GM23338 (cell line): ENCODE data around the gene FAR1.

Source experiments
- CREB1 ChIP-seq: fragments of 250-450 bp; sonication (Bioruptor Pico); IDR thresholded peaks from 2 replicates; pipeline ENCODE4 v1.5.0; 2020; ENCODE audit warnings: low read depth, mild to moderate bottlenecking, moderate library complexity
- EZH2 ChIP-seq: fragments of 200-600 bp; sonication (generic); IDR thresholded peaks from one replicate; pipeline ENCODE4 v1.8.0; 2017; ENCODE audit warnings: antibody characterized with exemption, mild to moderate bottlenecking, low read depth; ENCODE audit not compliant: unreplicated experiment
- EZH2phosphoT487 ChIP-seq: fragments of 200-600 bp; sonication (generic); IDR thresholded peaks from one replicate; pipeline ENCODE4 v1.8.1; 2018; ENCODE audit warnings: antibody characterized with exemption; ENCODE audit not compliant: unreplicated experiment
- NANOG ChIP-seq: IDR thresholded peaks from 2 replicates; pipeline ENCODE4 v1.6.1; 2016; ENCODE audit warnings: antibody characterized with exemption, borderline replicate concordance
- POLR2AphosphoS5 ChIP-seq: IDR thresholded peaks from 2 replicates; pipeline ENCODE4 v1.6.1; 2016; ENCODE audit warnings: antibody characterized with exemption, low read depth
- REST ChIP-seq: IDR thresholded peaks from one replicate; pipeline ENCODE4 v1.6.1; 2018; ENCODE audit warnings: antibody characterized with exemption; ENCODE audit not compliant: unreplicated experiment
- STAT1 ChIP-seq: IDR thresholded peaks from one replicate; pipeline ENCODE4 v1.6.1; 2016; ENCODE audit warnings: antibody characterized with exemption; ENCODE audit not compliant: unreplicated experiment
- ZNF114 ChIP-seq: fragments of 250-450 bp; sonication (Bioruptor Pico); IDR thresholded peaks from 2 replicates; pipeline ENCODE4 v1.5.0; 2020; ENCODE audit warnings: mild to moderate bottlenecking, moderate library complexity
- ZNF331 ChIP-seq: fragments of 250-450 bp; sonication (Bioruptor Pico); IDR thresholded peaks from 2 replicates; pipeline ENCODE4 v1.5.0; 2020; ENCODE audit warnings: low read depth, mild to moderate bottlenecking, moderate library complexity
- TF ChIP-seq, protein P1 (sequence below), 2 experiments: fragments of 200-600 bp in 1 of 2; sonication (generic) in 1 of 2; conservative IDR thresholded peaks; 2 replicates each; pipeline versions ENCODE4 v1.5.1 to v1.6.1; 2016 to 2017; ENCODE audit warnings: antibody characterized with exemption in 2 of 2, low read depth in 2 of 2, mild to moderate bottlenecking in 2 of 2, moderate library complexity in 1 of 2
- TF ChIP-seq, protein P2 (sequence below): IDR thresholded peaks from 2 replicates; pipeline ENCODE4 v1.6.1; 2016; ENCODE audit warnings: antibody characterized with exemption

DNA sequence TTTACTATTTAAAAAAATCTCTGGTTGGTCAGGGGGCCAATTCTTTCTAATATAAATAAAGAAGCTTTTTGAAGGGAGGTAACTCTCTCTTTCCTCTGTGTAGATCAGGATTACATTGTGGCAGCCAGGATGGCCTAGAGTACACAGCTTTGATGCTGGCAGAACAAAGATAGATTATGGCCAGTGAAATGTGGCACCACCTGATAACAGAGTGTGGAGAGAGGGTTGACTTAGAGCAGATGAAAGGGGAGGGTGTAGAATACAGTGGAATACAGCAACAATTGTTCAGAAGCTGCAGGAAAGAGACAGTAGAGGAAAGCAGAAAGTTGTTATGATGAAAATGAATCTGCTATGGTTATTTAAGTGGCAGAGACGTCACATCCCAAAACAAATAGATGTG lies 99.0 kb downstream of the FAR1 start:
- TF ChIP-seq REST, result no peak
- TF ChIP-seq EZH2, result no peak
- TF ChIP-seq, protein P1, sequence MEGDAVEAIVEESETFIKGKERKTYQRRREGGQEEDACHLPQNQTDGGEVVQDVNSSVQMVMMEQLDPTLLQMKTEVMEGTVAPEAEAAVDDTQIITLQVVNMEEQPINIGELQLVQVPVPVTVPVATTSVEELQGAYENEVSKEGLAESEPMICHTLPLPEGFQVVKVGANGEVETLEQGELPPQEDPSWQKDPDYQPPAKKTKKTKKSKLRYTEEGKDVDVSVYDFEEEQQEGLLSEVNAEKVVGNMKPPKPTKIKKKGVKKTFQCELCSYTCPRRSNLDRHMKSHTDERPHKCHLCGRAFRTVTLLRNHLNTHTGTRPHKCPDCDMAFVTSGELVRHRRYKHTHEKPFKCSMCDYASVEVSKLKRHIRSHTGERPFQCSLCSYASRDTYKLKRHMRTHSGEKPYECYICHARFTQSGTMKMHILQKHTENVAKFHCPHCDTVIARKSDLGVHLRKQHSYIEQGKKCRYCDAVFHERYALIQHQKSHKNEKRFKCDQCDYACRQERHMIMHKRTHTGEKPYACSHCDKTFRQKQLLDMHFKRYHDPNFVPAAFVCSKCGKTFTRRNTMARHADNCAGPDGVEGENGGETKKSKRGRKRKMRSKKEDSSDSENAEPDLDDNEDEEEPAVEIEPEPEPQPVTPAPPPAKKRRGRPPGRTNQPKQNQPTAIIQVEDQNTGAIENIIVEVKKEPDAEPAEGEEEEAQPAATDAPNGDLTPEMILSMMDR (conservative IDR thresholded peaks at IDR 0.05; ENCODE audit: low read depth in 2 of 2), result no peak
- no peak for TF ChIP-seq STAT1
- no peak for TF ChIP-seq EZH2phosphoT487
- TF ChIP-seq POLR2AphosphoS5, result no peak
- TF ChIP-seq ZNF114 (CRISPR knock-in tag), result no peak
- no peak for TF ChIP-seq CREB1 (CRISPR knock-in tag)
- no peak for TF ChIP-seq NANOG
- no peak for TF ChIP-seq ZNF331
- TF ChIP-seq, protein P2, sequence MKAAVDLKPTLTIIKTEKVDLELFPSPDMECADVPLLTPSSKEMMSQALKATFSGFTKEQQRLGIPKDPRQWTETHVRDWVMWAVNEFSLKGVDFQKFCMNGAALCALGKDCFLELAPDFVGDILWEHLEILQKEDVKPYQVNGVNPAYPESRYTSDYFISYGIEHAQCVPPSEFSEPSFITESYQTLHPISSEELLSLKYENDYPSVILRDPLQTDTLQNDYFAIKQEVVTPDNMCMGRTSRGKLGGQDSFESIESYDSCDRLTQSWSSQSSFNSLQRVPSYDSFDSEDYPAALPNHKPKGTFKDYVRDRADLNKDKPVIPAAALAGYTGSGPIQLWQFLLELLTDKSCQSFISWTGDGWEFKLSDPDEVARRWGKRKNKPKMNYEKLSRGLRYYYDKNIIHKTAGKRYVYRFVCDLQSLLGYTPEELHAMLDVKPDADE, result no peak
